Effector memory CD4-positive, alpha-beta T cell (primary cell): Measurements from ENCODE around the gene PLCH1.

Experiments
- DNase-seq, 3 donors: peaks; one replicate each; pipeline ENCODE4 v3.0.0-alpha.2; 2020
- H3K27ac ChIP-seq: 2 replicates; pipeline ENCODE4 v1.7.0; 2013; ENCODE audit warnings: mild to moderate bottlenecking, low read length, moderate library complexity; ENCODE audit not compliant: insufficient read depth, poor library complexity, severe bottlenecking
- H3K27me3 ChIP-seq: replicated peaks from 2 replicates; pipeline ENCODE4 v1.7.0; 2013; ENCODE audit warnings: mild to moderate bottlenecking, low read length; ENCODE audit not compliant: insufficient read depth, control insufficient read depth, poor library complexity, severe bottlenecking
- H3K36me3 ChIP-seq: 2 replicates; pipeline ENCODE4 v1.7.0; 2013; ENCODE audit warnings: mild to moderate bottlenecking, low read length, moderate library complexity; ENCODE audit not compliant: control insufficient read depth, insufficient read depth
- H3K4me1 ChIP-seq: 2 replicates; pipeline ENCODE4 v1.7.0; 2013; ENCODE audit warnings: low read length, mild to moderate bottlenecking; ENCODE audit not compliant: control insufficient read depth, insufficient read depth, poor library complexity, severe bottlenecking
- H3K4me3 ChIP-seq: 2 replicates; pipeline ENCODE4 v1.7.0; 2013; ENCODE audit warnings: low read length, low read depth, mild to moderate bottlenecking; ENCODE audit not compliant: insufficient read depth, poor library complexity, severe bottlenecking
- H3K9me3 ChIP-seq: 2 replicates; pipeline ENCODE4 v1.7.0; 2013; ENCODE audit warnings: mild to moderate bottlenecking, low read length, moderate library complexity; ENCODE audit not compliant: control insufficient read depth

PLCH1 gene

GRCh38 chr3:155690921-155691320, 54.0 kb downstream of the PLCH1 start:
- Histone ChIP-seq H3K27ac (no peak overlapping the region), H3K27me3 (no peaks in the 10 kb centered on the region), H3K36me3 (no peaks in the 10 kb centered on the region), H3K9me3 (no peaks in the 10 kb centered on the region), H3K4me1 (no peaks in the 10 kb centered on the region), H3K4me3 (no peak overlapping the region)
- no peak for DNase-seq

- Histone ChIP-seq H3K4me1 (no peaks in the 10 kb centered on the region), H3K36me3 (no peaks in the 10 kb centered on the region), H3K9me3 (no peaks in the 10 kb centered on the region), H3K27ac (no peak overlapping the region), H3K4me3 (no peak overlapping the region), H3K27me3 (no peaks in the 10 kb centered on the region)
- DNase-seq, result no peak
Observed at GRCh38 chr3:155688481-155688880, 56.4 kb downstream of the PLCH1 start.

GRCh38 chr3:155683344-155683720, 61.5 kb downstream of the PLCH1 start:
- Histone ChIP-seq H3K27ac (no peak overlapping the region), H3K9me3 (no peaks in the 10 kb centered on the region), H3K27me3 (no peaks in the 10 kb centered on the region), H3K36me3 (no peaks in the 10 kb centered on the region), H3K4me3 (no peak overlapping the region), H3K4me1 (no peaks in the 10 kb centered on the region)
- no peak for DNase-seq

GRCh38 chr3:155682426-155683343, 62.2 kb downstream of the PLCH1 start:
- H3K27me3 ChIP-seq, result no peaks in the 10 kb centered on the region
- no peak overlapping the region for H3K27ac ChIP-seq
- no peak for DNase-seq
- no peaks in the 10 kb centered on the region for H3K9me3 ChIP-seq
- H3K36me3 ChIP-seq, result no peaks in the 10 kb centered on the region
- H3K4me3 ChIP-seq, result no peak overlapping the region
- no peaks in the 10 kb centered on the region for H3K4me1 ChIP-seq

GRCh38 chr3:155676252-155676981, 68.5 kb downstream of the PLCH1 start:
- DNase-seq, result no peak
- H3K27me3 ChIP-seq, result no peaks in the 10 kb centered on the region
- no peaks in the 10 kb centered on the region for H3K4me1 ChIP-seq
- H3K27ac ChIP-seq, result no peak overlapping the region
- H3K36me3 ChIP-seq, result no peaks in the 10 kb centered on the region
- no peaks in the 10 kb centered on the region for H3K9me3 ChIP-seq
- no peak overlapping the region for H3K4me3 ChIP-seq

GRCh38 chr3:155675094-155675493, 69.8 kb downstream of the PLCH1 start:
- H3K9me3 ChIP-seq, result no peaks in the 10 kb centered on the region

GRCh38 chr3:155673421-155673820, 71.5 kb downstream of the PLCH1 start:
- no peak for DNase-seq
- Histone ChIP-seq H3K27me3 (no peaks in the 10 kb centered on the region), H3K27ac (no peak overlapping the region), H3K36me3 (no peaks in the 10 kb centered on the region), H3K4me3 (no peak overlapping the region), H3K4me1 (no peaks in the 10 kb centered on the region), H3K9me3 (no peaks in the 10 kb centered on the region)

More at GRCh38 chr3:155675094-155675493, 69.8 kb downstream of the PLCH1 start:
- Histone ChIP-seq H3K36me3 (no peaks in the 10 kb centered on the region), H3K27me3 (no peaks in the 10 kb centered on the region), H3K4me1 (no peaks in the 10 kb centered on the region), H3K4me3 (no peak overlapping the region), H3K27ac (no peak overlapping the region)
- DNase-seq, result no peak

- Histone ChIP-seq H3K36me3 (no peaks in the 10 kb centered on the region), H3K4me3 (no peak overlapping the region), H3K27me3 (no peaks in the 10 kb centered on the region), H3K9me3 (no peaks in the 10 kb centered on the region), H3K4me1 (no peaks in the 10 kb centered on the region), H3K27ac (no peak overlapping the region)
- DNase-seq, result no peak
Observed at GRCh38 chr3:155670335-155670734, 74.5 kb downstream of the PLCH1 start.

- Histone ChIP-seq H3K4me3 (no peak overlapping the region), H3K27ac (no peak overlapping the region)
- DNase-seq, result no peak
Observed at GRCh38 chr3:155667988-155668387, 76.9 kb downstream of the PLCH1 start.

More at GRCh38 chr3:155667988-155668387, 76.9 kb downstream of the PLCH1 start:
- Histone ChIP-seq H3K4me1 (no peaks in the 10 kb centered on the region), H3K9me3 (no peaks in the 10 kb centered on the region), H3K36me3 (no peaks in the 10 kb centered on the region), H3K27me3 (no peaks in the 10 kb centered on the region)
